HL-60/S4 treated with phorbol 12-myristate 13-acetate at 8.2 ng/mL for 4 days and 3 days (cell line): ENCODE measurements around the gene PSG2.
"Not testable (repeated sequence)": the region's sequence is repeated elsewhere in the genome, so short reads cannot be mapped to it uniquely, and the experiment has no call there.

ENCODE experiments used
- in situ Hi-C: fragments of 300-500 bp; cut with MboI; formaldehyde crosslinking; loops from 2 replicates; pipeline ENCODE4 v1.15.0; 2022; ENCODE audit warnings: low sequenced_read_pairs

PSG2 gene

GRCh38 chr19:43082601-43083000 is at the start of gene PSG2:
Gene PSG2, minus strand, starts transcription at chr19:43082701. Its CDS starts 132 bp downstream, at chr19:43082569.
- in situ Hi-C loops: not testable (repeated sequence)

GRCh38 chr19:43131281-43131842 is 48.9 kb upstream of the PSG2 start:
- in situ Hi-C loops: not testable (repeated sequence)

DNA sequence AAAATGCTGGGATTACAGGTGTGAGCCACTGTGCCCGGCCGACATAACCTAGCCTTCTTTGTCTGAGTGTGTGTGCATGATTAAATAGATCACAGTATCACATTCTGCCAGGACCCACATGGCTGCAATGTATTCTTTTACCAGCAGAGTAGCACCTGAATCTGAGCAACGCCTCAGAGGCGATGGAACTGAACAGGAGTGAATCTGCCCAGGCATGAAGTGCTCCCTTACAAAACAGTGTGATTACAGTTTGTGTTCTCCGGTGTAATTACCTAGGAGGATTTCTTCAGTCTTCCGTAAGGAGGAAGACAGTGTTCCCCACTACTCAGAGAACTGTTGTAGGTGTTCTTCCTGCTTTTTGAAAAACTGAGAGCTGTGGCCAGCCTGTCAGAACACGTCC is 46.7 kb upstream of the PSG2 start:
- in situ Hi-C loops: not testable (repeated sequence)

DNA sequence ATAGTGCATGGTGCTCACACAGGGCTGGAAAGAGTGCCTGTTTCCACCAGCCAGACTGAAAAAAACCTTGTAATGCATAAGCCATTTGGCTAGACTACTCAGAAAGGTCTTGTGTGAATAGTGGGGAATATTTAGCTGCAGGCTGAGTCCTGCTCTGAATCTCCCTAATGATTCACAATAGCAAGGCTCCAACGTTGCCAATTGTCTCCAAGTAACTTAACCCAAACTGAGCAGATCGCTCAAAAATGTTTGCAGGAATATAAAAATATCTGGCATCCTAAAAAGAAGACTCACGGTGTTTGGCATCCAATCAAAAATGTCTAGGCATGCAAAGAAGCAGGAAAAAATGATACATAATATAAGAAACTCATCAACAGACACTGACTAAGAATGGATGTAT is 44.8 kb upstream of the PSG2 start:
- in situ Hi-C loops: not testable (repeated sequence)

DNA sequence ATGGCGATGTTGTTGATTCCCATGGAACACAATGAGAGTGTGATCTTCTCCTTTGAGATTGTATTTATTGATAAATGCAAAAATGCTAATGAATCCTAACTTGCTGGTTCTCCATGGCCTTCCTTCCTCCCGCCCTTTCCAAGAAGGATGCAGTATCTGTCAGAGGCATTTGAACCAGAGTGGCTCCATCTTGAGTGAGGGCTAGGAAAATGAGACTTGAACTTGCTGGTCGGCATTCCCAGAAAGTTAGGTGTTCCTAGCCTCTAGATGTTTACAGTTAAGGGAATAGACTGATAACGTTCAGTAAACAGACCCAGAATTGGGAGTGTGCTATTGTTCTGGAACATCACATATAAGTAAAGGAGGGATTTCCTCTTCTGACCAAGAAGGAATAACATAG is 44.2 kb upstream of the PSG2 start:
- in situ Hi-C loops: no loop called here

- in situ Hi-C loops: no loop called here
Observed at GRCh38 chr19:43124360-43124759, 41.9 kb upstream of the PSG2 start.

DNA sequence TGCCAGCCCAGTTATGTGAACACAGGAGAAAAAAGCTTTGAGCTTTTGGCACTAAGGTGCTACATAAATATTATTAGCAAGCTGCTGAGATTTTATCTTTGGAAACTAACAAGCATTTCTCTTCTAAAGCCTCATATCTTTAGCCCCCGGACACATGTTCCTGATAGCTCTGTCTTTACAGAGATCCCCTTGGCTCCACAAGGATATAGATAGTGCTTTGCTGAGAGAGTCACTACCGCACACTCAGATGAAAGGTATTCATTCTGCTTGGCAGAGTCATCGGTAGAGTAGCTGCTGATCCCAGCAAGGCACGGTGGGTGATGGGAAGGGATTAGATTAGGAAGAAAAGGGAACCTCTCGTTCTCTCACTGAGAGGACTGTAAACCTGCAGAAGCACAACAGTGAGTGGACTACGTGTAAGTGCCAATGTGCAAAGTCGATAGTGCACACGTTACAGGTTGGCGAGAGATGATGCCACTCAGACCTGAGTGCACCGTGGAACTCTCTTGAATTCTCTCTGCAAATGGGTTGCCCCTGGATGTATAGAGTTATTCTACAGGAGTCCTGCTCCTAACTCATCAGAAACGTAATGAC is 38.0 kb upstream of the PSG2 start:
- in situ Hi-C loops: not testable (repeated sequence)

DNA sequence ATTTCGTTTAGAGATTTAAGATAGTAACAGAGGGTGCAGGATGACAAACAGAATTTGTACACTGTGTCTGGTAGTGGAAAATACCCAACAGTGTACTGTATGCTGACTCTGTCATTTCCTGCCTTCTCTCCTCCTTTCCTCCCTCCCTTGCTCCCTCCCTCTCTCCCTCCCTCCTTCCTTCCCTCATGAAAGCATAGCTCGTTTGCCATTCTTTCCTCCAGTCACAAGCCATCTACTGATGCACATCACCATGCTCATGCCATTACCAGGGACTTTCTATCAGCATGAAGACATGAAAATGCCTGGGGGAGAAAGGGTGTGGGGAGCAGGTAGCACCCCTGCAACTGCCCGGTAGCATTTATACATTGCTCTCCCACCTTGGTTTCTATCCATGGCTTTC is 37.0 kb upstream of the PSG2 start:
- in situ Hi-C loops: not testable (repeated sequence)

GRCh38 chr19:43116421-43116820 is 33.9 kb upstream of the PSG2 start:
- in situ Hi-C loops: not testable (repeated sequence)

DNA sequence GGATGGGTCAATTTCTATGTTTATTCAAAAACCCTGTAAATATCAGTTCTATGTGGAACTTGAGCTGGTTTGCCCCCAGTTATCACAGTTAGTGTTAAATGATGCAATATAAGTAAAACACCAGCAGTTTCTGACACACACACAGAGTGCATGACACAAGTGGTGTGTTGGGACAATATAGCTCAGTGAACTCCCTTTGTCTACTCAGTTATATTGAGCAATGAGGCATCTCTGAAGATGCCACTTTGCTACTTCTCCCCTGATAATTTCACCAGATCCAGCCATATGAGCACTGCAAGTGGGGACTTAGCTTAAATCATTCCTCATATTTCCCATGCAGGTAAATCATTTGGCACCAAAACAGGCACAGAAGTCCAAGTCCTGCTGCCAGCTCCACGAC is 33.0 kb upstream of the PSG2 start:
- in situ Hi-C loops: not testable (repeated sequence)

DNA sequence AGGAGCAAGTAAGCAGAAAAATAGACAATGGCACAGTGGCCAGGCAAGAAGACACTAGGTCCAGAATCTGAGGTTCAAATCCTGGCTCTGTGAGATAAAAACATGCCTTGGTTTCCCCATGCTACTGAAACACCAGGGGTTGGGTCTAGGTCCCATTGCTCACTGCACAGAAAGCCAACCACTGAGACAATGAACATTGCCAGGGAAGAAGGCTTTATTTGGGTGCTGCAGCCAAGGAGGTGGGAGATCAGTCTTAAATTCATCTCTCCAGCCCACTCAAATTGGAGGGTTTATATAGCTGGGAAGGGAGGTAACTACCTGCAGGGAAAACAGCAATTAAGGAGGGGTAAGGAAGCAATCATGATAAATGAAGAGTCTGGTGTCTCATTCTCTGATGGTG is 32.6 kb upstream of the PSG2 start:
- in situ Hi-C loops: not testable (repeated sequence)

DNA sequence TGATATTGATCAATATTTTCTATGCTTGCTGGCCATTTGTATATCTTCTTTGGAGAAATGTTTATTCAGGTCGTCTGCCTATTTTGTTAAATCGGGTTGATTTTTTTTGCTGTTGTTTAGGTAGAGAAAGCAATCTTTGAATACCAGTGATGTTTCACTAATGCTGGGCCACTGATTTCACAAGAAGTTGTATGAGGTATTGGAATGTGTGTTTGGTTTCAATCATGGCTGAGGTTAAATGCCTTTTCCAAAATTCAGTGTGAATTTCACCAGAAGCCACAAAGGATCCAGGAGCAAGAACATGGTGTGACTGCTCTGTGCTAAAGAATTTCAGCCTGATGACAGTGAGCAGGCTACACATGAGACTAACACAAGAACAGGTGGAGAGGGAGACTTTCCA is 32.1 kb upstream of the PSG2 start:
- in situ Hi-C loops: not testable (repeated sequence)

GRCh38 chr19:43107401-43107800 is 24.9 kb upstream of the PSG2 start:
- in situ Hi-C loops: not testable (repeated sequence)

DNA sequence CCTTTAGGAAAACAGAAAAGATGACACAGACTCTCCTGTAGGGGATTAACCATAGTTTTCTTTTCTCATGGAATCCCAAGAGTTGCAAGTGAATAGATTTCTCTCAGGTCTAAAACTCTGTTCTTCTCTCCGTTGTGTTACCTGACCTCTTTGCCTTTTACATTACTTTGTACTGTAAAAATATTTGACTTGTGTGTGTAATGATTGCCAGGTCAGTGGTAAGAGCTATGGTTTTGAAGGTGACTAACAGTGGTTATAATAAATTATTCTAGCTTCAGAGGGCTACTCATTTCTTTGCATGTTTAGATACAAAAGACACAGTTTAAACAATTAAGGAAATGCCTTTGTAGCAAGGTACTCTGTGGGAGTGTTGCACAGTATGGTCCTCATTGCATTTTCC is 23.0 kb upstream of the PSG2 start:
- in situ Hi-C loops: no loop called here

GRCh38 chr19:43104215-43104850 is 21.8 kb upstream of the PSG2 start:
- in situ Hi-C loops: not testable (repeated sequence)

GRCh38 chr19:43101950-43102349 is 19.4 kb upstream of the PSG2 start:
- in situ Hi-C loops: no loop called here

- in situ Hi-C loops: not testable (repeated sequence)
Observed at GRCh38 chr19:43098416-43098815, 15.9 kb upstream of the PSG2 start.

DNA sequence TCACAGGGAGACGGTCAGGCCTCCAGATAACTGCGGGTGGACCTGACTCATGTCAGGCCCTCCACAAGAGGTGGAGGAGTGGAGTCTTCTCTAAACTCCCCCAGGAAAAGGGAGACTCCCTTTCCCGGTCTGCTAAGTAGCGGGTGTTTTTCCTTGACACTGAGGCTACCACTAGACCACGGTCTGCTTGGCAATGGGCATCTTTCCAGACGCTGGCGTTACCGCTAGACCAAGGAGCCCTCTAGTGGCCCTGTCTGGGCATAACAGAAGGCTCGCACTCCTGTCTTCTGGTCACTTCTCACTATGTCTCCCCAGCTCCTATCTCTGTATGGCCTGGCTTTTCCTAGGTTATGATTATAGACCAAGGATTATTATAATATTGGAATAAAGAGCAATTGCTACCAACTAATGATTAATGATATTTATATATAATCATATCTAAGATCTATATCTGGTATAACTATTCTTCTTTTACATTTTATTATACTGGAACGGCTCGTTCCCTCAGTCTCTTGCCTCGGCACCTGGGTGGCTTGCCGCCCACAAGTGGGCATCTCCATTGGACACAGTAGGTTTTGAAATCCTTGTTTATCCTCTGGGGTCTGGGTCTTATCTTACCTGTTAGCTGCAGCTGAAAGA is 5.3 kb upstream of the PSG2 start:
- in situ Hi-C loops: not testable (repeated sequence)

DNA sequence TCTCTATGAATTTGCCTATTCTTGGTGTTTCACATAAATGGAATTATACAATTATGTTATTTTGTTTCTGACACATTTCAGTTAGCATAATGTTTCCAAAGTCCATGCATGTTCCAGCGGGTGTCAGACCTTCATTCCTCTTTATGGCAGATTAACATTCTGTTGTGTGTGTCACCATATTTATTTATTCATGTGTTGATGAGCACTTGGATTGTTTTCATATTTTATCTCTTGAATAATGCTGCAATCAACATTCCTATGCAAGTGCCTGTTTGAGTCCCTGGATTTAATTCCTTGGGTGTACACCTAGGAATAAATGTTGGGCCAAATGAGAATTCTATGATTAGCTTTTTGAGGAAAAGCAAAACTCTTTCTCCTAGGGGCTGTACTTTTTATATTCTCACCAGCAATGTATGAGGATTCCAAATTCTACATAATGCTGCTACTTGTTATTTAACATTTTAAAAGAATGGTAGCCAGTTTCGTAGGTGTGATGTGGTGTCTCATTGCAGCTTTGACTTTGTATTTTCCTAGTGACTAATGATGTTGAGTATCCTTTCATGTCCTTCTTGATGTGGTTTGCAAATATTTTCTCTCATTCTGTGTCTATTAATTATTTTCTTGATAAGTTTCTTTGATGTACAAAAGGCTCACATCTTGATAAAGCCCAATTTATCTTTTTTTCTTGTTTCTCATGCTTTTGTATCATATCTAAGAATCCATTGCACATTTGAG is 3.5 kb upstream of the PSG2 start:
- in situ Hi-C loops: not testable (repeated sequence)

- in situ Hi-C loops: not testable (repeated sequence)
Observed at GRCh38 chr19:43084196-43084832, 1.8 kb upstream of the PSG2 start.

DNA sequence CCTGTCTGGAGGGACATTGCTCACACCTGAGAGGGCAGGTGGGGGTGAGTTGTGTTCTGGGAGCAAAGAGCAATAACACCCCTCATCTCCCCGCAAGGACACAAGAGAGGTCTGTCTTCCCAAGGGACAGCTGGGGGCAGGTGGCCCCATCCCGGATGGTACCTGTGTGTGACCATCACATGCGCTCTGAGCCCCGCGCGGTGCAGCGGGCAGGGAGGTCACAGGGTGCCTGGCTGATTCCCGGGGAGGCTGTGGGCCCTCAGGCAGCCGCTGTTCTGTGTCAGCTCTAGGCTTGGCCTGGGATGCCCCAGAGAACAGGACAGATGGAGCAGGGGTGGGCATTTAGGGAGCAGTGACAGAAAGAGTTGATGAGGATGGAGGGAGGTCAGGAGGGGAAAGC is 1.2 kb upstream of the PSG2 start:
- in situ Hi-C loops: not testable (repeated sequence)
